GM12873 (cell line): Measurements from ENCODE around the gene ADGRV1.

Experiments used
- TF ChIP-seq, protein P1 (sequence below): IDR thresholded peaks from 2 replicates; pipeline ENCODE4 v1.5.1; 2012; ENCODE audit warnings: low read depth, mild to moderate bottlenecking, moderate library complexity, low read length, control low read depth; ENCODE audit not compliant: insufficient read depth; ENCODE audit errors: missing control alignments

ADGRV1 gene

DNA sequence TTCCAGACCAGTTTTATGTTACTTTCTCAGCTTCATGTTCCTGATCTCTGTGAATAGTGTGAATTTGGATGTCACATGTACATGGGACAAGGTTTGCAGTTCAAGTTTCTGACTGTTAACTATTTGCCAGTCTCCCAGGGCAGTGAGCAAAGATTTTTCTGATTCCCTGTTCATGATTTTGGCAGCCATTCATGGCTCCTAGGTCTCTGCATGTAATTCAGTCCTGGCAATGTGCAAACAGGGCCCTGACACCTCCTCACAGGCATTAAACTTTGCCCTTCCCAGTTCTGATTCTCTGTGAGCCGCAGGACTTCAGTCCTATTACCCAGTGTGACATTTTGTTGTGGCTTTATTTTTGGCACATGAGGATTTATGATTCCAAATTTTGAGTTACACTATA lies 474.8 kb downstream of the ADGRV1 start:
- TF ChIP-seq, protein P1, sequence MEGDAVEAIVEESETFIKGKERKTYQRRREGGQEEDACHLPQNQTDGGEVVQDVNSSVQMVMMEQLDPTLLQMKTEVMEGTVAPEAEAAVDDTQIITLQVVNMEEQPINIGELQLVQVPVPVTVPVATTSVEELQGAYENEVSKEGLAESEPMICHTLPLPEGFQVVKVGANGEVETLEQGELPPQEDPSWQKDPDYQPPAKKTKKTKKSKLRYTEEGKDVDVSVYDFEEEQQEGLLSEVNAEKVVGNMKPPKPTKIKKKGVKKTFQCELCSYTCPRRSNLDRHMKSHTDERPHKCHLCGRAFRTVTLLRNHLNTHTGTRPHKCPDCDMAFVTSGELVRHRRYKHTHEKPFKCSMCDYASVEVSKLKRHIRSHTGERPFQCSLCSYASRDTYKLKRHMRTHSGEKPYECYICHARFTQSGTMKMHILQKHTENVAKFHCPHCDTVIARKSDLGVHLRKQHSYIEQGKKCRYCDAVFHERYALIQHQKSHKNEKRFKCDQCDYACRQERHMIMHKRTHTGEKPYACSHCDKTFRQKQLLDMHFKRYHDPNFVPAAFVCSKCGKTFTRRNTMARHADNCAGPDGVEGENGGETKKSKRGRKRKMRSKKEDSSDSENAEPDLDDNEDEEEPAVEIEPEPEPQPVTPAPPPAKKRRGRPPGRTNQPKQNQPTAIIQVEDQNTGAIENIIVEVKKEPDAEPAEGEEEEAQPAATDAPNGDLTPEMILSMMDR = no peak

DNA sequence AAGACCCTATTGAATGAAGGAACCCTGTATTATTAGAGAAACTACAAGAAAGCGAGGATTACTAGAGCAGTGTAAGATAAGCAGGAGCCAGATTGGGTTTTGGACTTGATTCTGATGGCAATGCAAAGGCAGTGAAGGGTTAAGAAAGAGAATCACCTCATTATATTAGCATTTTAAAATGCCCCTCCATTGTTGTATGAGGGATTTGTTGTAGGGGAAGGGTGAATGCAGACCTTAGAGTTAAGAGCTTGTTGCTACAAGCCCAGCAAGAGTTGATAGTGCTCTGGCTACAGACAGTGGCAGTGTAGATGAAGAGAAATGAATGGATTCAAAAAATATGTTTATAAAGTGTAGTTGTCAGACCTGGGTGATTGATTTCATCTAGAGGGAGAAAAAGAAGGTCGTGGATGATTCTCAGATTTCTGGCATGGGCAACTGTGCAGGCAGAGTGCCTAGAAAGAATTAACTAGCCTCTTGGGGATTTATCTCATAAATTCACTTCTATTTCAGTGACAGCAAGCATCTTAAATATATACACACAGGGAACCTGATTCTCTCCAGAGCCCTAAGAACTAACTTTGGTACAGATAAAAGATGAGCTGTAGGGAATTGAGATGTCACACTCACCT lies 479.7 kb downstream of the ADGRV1 start:
- TF ChIP-seq, protein P1 = no peak

DNA sequence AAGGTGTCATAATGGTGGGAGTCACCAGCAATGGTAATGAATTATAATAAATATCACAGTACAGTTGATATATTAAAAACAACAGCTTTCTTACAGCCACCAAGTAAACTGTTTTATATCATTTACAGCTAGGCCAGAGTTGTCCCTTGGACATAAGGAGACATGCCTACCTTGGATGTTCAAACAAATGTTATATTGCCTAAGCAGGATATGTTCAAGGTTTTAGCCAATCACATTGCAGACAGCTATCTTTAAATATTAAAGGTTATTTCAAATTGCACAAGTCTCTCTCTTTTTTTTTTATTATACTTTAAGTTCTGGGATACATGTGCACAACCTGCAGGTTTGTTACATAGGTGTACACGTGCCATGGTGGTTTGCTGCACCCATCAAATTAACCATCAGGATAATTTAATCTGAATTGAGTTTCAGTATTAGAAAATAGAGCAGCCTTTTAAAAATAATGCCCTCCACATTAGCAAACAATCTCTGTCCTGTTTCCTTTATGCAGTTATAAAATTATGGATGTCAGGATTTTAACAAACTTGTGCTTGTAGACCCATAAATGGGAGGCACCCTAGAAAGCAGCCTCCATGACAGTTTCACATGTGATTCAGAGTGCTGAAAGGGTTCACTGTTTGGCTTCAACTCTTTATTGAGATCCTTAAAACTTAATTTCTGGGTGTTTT lies 483.8 kb downstream of the ADGRV1 start:
- TF ChIP-seq, protein P1 = no peak

DNA sequence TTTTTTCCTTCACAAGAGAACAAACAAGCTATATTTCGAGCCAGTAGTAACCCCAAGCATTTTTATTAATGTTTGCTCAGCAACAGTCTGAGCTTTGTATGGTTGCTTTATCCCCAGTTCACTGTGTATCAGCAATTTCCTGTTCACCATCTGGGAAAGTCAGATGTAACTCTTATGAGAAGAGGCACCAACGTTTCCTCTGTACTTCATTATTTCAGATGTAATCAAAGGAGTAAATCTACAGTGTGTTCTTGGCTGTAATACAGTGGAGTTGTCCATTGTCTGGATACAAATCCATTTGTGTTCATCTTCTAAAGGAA lies 484.3 kb downstream of the ADGRV1 start:
- TF ChIP-seq, protein P1 = no peak

DNA sequence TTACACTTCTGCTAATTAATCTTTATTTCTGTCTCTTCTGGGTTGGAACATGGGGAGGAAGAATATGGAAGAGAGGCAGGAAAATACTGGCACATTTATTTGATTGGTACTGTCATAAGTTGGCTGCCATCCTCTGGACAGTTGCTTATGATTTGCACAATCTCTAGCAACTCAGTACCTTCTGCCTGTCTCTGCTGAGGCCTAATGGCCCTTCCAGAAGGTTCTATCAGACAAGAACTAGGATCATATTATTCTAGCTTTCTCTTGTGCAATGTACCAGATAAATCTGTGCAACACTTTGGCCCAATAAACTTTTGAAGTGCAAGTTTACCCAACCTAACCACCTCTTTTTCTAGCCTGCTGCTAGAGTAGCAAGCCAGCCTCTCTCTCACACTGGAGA lies 489.5 kb downstream of the ADGRV1 start:
- TF ChIP-seq, protein P1 = no peak

DNA sequence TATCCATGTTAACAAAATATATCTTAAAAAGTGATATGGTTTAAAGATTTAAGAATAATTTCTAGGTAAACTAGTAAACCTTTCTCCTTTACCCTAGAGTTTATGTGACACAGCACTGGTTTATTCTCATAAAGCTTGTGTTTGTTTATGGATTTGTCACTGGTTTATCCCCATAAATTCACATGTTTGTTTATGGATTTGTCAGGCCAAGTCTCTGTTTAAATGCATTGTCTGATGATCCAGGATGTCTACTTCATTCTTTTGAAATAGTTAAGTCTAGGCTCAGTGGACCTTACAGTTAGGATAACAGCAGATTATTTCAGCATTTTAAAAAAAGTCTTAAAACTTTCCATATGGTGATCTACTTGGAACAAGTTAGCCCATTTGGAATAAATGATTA lies 490.5 kb downstream of the ADGRV1 start:
- TF ChIP-seq, protein P1 = no peak

DNA sequence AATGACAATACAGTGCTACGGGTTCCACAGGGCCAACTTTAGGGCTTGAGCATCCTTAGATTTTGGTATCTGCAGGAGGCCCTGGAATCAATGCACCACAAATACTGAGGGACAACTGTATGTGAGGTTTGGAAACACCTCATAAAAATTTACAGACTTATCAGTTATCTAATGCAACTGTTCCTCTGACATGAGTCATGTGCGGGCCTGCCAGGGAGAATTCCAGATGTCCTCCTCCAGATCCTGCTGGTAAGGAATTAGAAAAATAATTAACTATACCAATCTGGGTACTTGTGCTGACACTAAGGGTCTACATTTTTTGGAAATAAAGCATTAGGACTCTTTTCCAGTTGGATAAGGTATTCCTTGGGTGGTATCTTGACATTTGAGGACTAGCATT lies 491.2 kb downstream of the ADGRV1 start:
- TF ChIP-seq, protein P1 = no peak
